Measurements from ENCODE around the gene MDGA2.
"Not testable (repeated sequence)": the region's sequence is repeated elsewhere in the genome, so short reads cannot be mapped to it uniquely, and the experiment has no call there.

Gene MDGA2

GRCh38 chr14:47220096-47220495 is 455.3 kb downstream of the MDGA2 start:
- no peak for DNase-seq

- DNase-seq = no peak
Observed at GRCh38 chr14:47211263-47211662, 464.1 kb downstream of the MDGA2 start.

- no peak for DNase-seq
Observed at GRCh38 chr14:47210099-47210498, 465.3 kb downstream of the MDGA2 start.

GRCh38 chr14:47208434-47208833 is 467.0 kb downstream of the MDGA2 start:
- no peak for DNase-seq

- no peak for DNase-seq
Observed at GRCh38 chr14:47207617-47208016, 467.8 kb downstream of the MDGA2 start.

GRCh38 chr14:47200740-47201139 is 474.7 kb downstream of the MDGA2 start:
- DNase-seq = no peak

- DNase-seq = no peak
Observed at GRCh38 chr14:47195582-47195981, 479.8 kb downstream of the MDGA2 start.

- DNase-seq = no peak
Observed at GRCh38 chr14:47194055-47194454, 481.4 kb downstream of the MDGA2 start.

GRCh38 chr14:47192203-47192602 is 483.2 kb downstream of the MDGA2 start:
- not testable (repeated sequence) for DNase-seq

GRCh38 chr14:47191700-47192099 is 483.7 kb downstream of the MDGA2 start:
- DNase-seq = no peak

GRCh38 chr14:47189911-47190484 is 485.4 kb downstream of the MDGA2 start:
- no peak for DNase-seq

GRCh38 chr14:47186486-47186885 is 488.9 kb downstream of the MDGA2 start:
- DNase-seq = no peak

GRCh38 chr14:47179906-47180305 is 495.5 kb downstream of the MDGA2 start:
- no peak for DNase-seq

- not testable (repeated sequence) for DNase-seq
Observed at GRCh38 chr14:47171896-47172295, 503.5 kb downstream of the MDGA2 start.

GRCh38 chr14:47167402-47167801 is 508.0 kb downstream of the MDGA2 start:
- DNase-seq = no peak

- DNase-seq = no peak
Observed at GRCh38 chr14:47155395-47155794, 520.0 kb downstream of the MDGA2 start.

GRCh38 chr14:47154276-47154797 is 521.1 kb downstream of the MDGA2 start:
- DNase-seq = no peak

- DNase-seq = no peak
Observed at GRCh38 chr14:47153746-47154145, 521.7 kb downstream of the MDGA2 start.

- DNase-seq = no peak
Observed at GRCh38 chr14:47150267-47150666, 525.1 kb downstream of the MDGA2 start.

GRCh38 chr14:47149326-47149725 is 526.1 kb downstream of the MDGA2 start:
- DNase-seq = no peak

GRCh38 chr14:47148686-47149085 is 526.7 kb downstream of the MDGA2 start:
- DNase-seq = no peak

GRCh38 chr14:47120645-47121044 is 554.8 kb downstream of the MDGA2 start:
- no peak for DNase-seq

- DNase-seq = no peak
Observed at GRCh38 chr14:47103771-47104170, 571.6 kb downstream of the MDGA2 start.

GRCh38 chr14:47102472-47102871 is 572.9 kb downstream of the MDGA2 start:
- no peak for DNase-seq

- no peak for DNase-seq
Observed at GRCh38 chr14:47085678-47086077, 589.7 kb downstream of the MDGA2 start.
